GM19043 (cell line): Measurements from ENCODE around the gene TRMT44.
"Not testable (repeated sequence)": the region's sequence is repeated elsewhere in the genome, so short reads cannot be mapped to it uniquely, and the experiment has no call there.

Experiments
- ATAC-seq: cut with Tn5 transposase; IDR thresholded peaks from one replicate; pipeline ENCODE4 v1.9.1; 2021; ENCODE audit warnings: low read depth; ENCODE audit not compliant: unreplicated experiment

TRMT44 gene

GRCh38 chr4:8478801-8479744, 38.5 kb downstream of the TRMT44 start:
- ATAC-seq, result no peak

GRCh38 chr4:8480221-8480620, 39.6 kb downstream of the TRMT44 start:
- ATAC-seq, result no peak

GRCh38 chr4:8486643-8487042, 46.1 kb downstream of the TRMT44 start:
- ATAC-seq, result not testable (repeated sequence)

GRCh38 chr4:8488791-8489369, 48.3 kb downstream of the TRMT44 start:
- ATAC-seq, result no peak

- not testable (repeated sequence) for ATAC-seq
Measured at GRCh38 chr4:8491478-8491877, 50.9 kb downstream of the TRMT44 start.

- no peak for ATAC-seq
Measured at GRCh38 chr4:8492174-8492573, 51.6 kb downstream of the TRMT44 start.

- no peak for ATAC-seq
Measured at GRCh38 chr4:8493484-8493883, 52.9 kb downstream of the TRMT44 start.

GRCh38 chr4:8494218-8494617, 53.6 kb downstream of the TRMT44 start:
- no peak for ATAC-seq

GRCh38 chr4:8494983-8495548, 54.5 kb downstream of the TRMT44 start:
- ATAC-seq, result no peak

- ATAC-seq, result no peak
Measured at GRCh38 chr4:8495803-8496202, 55.2 kb downstream of the TRMT44 start.

- ATAC-seq, result no peak
Measured at GRCh38 chr4:8497762-8498161, 57.2 kb downstream of the TRMT44 start.

GRCh38 chr4:8500966-8501365, 60.4 kb downstream of the TRMT44 start:
- no peak for ATAC-seq

GRCh38 chr4:8501781-8502180, 61.2 kb downstream of the TRMT44 start:
- no peak for ATAC-seq

GRCh38 chr4:8502371-8502770, 61.8 kb downstream of the TRMT44 start:
- no peak for ATAC-seq

GRCh38 chr4:8502836-8503585, 62.4 kb downstream of the TRMT44 start:
- ATAC-seq, result no peak

- no peak for ATAC-seq
Measured at GRCh38 chr4:8503801-8504200, 63.2 kb downstream of the TRMT44 start.

- no peak for ATAC-seq
Measured at GRCh38 chr4:8504279-8505007, 63.9 kb downstream of the TRMT44 start.

- no peak for ATAC-seq
Measured at GRCh38 chr4:8505229-8505628, 64.7 kb downstream of the TRMT44 start.

GRCh38 chr4:8506006-8506372, 65.4 kb downstream of the TRMT44 start:
- ATAC-seq, result no peak
